ENCODE data around the gene SLC24A4.

SLC24A4 gene

DNA sequence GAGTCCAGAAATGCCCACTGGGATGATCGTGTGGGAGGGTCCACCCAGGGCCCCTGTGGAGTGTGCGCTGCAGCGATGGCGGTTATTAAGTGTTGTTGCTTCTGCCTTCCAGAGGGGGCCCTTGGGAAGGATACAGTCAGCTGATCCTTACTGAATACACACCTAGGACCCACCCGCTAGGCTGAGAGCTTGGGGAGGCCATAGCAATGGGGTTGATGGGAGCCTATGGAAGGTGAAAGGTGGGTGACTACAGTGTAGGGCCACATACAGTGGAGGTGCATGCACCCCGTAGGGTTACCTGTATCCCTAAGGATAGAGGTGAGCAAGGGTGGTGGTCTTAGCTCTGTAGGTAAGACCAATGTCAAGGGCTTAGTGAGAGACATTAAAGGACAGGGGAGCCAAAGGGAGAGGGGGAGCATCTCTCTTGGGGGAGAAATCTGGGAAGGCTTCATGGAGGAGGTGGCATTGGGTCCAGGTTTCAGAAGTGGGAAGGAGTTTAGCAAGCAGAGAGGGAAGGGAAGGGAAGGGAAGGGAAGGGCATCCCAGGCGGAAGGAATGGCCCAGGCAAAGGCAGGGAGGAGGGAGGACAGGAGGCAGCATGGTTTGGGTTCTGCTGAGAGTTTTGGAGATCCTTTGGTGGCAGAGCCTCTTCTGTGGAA, 117.5 kb downstream of the SLC24A4 start:
- no peak for DNase-seq

DNA sequence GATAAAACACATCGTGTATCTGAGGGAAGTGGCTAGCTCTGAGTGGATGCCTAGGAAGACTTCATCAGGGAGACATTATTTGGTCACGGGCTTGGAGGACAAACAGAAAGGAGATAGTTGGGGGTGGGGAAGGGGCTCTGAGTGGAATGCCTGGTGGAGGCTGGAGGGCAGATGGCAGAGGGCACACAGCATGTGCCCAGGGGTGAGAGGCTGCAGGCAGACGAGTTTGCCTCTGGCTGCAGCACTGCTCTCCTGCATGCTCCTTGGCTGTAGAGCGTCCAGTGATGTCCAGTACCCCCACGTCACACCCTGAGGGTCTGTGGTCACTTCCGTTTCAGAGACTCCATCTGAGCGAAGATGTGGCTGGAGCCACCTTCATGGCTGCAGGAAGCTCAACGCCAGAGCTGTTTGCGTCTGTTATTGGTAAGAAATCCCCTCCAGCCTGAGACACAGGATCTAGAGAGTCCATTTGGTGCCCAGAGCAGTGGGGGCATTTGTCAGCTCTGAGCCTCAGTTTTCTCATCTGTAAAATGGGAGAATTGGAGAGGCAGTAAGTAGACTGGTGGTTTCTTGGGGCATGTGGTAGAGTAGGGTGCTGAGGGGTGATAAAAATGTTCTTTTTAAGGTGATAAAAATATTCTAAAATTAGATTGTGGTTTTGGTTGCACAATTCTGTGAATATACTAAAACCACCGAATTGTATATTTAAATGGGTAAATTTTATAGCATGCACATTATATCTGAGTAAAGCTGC, 119.0 kb downstream of the SLC24A4 start:
- DNase-seq = no peak

DNA sequence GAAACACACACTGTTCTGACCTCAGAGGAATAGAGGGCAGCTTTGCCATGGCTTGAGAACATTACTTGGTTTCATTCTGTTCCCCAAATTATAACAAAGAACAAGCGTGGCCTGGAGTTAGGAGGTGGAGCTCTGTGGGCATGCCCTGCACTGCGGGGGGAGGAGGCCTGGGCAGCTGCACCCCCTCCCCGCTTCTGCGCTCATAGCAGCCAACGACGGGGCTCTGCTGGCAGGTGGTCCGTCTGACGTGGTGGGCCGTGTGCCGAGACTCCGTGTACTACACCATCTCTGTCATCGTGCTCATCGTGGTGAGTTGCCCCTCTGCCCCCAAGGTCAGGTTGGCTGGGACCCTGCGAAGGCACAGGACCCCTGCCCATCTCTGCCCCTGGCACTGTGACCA, 120.2 kb downstream of the SLC24A4 start:
- no peak for DNase-seq

DNA sequence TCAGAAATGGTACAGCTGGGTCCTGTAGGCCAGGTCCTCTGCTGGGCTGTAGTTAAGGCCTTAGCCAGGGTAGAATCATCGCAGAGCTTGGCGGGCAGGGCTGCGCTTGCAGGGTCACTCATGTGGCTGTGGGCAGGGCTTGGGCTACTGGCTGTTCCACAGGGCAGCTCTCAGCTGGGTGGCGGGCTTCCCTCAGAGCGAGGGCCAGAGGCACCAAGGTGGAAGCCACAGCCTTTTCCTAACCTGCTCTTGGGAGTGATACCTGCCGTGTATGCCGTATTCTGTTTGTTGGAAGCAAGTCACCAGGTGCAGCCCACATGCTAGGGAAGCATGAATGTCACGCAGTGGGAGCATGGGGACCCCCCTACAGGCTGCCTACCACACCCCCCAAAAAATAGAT, 120.8 kb downstream of the SLC24A4 start:
- no peak for DNase-seq

DNA sequence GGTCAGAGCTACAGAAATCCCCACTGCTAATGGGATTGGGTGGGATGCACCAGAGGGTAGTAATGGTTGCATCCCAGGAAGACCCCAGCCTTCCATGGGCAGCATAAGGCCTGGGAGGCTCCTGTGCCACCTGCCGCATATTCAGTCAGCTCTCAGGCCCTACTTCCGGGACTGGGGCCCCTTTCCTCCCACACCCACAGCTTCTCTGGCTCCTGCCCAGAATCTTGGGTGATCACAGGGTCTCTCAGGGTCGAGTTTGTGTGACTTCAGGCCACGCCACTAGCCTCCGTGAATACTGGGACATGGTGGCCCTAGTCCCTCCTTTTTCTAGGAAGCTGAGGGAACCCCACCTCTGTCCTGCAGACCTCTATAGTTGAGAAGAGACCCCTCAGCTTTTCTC, 123.8 kb downstream of the SLC24A4 start:
- DNase-seq = no peak

DNA sequence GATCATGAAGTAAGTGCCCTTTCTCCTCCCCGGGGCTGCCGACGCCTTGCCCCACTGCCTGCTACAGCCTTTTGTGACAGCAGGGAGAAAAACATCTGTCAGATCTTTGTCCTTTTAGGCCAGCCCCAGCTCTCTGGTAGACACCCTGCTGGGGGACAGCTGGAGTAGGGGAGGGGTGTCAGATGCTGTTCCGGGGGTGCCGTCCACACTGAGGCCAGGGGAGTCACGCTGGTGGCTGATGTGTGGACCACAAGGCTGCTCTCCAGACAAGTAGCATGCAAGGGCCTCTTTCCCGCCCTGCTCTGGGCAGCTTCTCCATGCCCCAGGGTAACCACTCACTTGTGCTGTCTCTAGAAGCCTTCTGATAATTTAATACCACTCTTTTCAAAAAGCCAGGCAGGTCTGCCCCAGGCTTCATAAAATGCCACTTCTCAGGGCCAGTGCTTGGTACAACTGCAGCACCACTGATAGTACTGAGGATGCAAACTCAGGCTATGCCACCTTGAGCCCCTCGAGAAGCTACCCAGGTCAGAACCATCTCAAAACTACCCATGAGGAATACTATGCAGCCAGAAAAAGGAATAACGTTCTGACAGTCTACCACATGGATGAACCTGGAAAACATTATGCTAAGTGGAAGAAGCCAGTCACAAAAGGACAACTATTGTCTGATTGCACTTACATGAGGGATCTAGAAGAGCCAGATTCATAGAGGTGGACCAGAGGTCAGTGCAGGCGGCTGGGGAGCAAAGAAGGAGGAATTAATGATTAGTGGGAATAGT, 124.6 kb downstream of the SLC24A4 start:
- no peak for DNase-seq

DNA sequence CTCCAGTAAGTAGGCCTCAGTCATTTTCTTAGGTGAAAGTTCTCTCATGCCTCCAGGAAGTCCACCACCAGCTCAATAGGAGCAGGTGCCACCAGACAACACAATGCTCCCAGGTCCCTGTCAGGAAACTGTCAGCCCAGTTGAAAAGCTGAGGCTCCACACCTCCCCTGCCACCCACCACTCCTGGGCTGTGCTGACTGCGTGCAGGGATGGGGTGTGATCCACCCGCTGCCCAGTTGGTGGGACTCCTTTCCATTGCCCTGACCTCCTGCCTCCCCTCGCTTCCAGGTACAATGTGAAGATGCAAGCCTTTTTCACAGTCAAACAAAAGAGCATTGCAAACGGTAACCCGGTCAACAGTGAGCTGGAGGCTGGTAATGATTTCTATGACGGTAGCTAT, 125.8 kb downstream of the SLC24A4 start:
- no peak for DNase-seq

DNA sequence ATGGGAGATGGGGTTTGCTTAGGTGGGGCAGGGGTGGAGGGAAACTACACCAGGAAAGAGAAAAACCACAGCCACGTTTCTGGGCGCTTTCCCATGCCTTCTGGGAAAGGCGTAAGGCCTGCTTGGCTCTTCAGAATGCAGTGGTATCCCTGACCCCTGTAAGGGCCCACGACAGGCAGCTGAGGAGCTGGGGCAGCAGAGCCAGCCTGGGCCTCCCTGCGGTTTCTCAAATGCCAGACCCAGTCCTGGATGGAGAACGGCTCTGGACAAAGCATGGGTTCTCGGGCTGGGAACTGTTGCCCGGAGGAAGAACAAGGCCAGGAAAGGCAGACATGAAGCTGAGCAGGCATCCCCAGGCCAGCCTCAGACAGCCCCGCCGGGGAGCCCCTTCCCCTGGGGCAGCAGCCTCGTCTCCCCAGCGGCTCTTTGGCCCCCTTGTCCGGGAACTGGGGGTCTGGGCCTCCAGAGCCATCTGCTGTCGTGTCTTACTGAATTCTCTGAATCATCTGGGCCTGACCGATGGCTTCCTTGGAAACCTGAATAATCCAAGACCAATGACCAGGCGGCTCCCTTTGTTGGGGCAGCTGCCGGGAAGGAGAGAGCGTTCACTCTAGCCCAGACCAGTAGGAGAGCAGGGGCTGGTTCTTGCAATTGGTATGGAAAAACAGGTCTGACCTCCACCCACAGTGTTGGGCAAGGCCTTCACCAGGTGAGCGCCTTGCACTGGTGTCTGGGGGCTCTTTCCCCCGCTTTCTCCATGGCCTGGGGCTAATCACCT, 126.6 kb downstream of the SLC24A4 start:
- no peak for DNase-seq

DNA sequence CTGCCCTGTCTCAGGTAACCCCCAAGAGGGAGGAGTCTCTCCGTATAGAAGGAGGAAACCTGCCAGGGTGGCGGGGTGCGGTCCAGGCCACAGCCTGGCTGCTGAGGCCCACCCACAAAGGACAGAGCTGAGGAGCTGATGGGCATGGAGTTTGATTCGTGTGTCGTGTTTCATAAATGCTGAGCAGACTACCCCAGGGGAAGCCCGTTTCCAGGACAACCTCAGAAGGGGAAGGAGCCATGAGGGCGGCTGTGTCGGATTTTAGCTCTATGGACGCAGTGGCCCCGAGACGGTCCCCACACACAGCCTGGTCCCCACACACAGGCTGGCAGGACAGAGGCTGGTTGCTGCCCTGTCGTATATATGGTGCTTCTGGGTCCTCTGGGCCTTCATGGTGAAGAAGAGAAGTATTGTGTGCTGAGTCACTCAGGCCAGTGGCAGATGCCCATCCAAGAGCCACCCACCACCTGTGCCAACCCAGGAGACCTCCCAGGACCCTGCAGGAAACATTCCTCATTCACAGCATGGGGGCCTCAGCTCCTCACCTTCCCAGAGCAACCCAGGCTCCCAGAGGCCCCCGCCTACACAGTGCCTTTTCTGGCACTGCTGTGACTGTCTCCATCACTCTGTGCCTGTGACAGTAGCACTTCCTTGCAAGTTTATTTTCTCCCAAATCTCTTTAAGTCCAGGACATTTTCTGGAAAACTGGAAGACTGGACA, 127.5 kb downstream of the SLC24A4 start:
- no peak for DNase-seq

DNA sequence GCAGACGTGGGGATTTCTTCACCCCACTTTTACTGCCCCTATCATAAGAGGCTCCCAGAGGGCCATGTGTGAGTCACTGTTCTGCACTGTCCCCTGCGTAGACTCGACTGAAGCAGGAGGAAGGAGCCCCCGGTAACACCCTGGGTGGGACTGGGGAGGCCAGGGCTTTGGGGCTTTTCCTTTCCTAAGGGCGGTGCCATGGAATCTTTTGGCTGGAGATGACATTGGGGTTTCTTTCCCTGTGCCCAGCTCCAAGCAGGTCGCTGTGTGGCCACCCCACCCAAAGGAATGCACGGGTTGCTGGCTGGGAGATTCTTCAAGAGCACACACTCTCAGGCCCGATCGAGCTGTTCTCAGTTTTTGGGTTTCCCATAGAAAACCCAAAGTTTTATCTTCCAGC, 128.3 kb downstream of the SLC24A4 start:
- no peak for DNase-seq

DNA sequence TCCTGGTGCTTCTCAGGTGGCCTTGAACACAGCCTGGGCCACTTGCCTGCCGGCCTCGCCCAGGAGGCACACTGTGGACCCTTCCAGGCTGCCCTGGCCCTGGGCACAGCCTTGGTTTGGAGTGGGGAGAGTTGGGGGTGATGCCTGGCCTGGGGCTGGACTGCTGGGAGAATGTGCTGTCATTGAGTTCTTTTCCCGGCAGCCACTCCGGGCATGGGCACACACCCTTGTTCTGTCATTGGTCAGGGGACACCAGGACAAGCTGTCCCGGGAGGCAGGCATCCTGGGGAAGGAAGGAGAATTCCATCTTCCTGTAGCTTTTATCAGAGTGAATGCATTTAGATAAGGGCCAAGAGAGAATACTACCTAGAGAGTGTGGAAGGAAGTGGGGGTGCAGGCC, 128.8 kb downstream of the SLC24A4 start:
- no peak for DNase-seq

DNA sequence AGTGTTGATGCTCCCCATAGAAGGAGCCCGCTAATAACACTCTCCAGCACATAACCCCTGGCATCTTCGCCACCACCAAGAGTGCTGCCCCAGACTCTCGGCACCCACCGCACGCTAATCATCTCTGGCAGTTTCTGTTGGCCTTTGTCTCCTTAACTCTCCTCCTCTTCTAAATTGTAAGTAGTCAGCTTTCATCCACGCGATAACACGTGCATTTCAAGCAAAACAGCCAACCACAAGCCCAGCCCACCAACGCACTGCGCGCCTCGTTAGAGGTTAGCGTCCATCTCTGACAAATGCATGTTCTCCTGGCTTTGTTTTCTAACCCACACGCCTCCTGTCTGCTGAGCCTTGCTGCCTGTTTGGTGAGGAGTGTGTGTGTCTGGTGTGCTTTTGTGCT, 129.5 kb downstream of the SLC24A4 start:
- no peak for DNase-seq

DNA sequence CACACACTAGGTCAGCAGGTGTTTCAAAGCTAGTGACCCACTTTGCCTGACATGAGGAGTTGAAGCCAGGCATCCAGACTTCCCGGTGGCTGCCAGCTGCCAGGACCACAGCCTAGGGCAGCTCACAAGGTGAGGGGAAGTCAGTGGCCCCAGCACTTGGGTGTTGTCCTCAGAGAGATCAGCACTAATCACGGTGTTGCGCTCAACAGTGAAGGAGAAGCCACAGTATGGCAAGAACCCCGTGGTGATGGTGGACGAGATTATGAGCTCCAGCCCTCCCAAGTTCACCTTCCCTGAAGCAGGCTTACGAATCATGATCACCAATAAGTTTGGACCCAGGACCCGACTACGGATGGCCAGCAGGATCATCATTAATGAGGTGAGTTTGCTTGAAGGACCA, 130.7 kb downstream of the SLC24A4 start:
- DNase-seq = no peak

DNA sequence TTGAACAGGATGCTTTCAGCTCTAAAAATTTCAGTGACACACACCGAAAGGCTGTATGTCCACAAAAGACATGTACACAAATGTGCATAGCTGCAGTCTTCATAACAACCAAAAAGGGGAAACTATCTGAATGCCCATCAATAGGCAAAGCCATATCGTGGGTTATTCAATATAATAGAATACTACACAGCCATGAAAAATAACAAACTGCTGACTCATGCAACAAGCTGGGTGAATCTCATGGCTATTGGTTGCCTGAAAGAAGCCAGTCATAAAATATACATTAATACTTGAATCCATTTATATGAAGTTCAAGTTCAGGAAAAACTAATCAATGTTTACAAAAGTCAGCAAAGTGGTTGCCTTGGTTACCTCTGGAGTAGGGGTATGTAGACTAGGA, 132.3 kb downstream of the SLC24A4 start:
- DNase-seq = no peak

DNA sequence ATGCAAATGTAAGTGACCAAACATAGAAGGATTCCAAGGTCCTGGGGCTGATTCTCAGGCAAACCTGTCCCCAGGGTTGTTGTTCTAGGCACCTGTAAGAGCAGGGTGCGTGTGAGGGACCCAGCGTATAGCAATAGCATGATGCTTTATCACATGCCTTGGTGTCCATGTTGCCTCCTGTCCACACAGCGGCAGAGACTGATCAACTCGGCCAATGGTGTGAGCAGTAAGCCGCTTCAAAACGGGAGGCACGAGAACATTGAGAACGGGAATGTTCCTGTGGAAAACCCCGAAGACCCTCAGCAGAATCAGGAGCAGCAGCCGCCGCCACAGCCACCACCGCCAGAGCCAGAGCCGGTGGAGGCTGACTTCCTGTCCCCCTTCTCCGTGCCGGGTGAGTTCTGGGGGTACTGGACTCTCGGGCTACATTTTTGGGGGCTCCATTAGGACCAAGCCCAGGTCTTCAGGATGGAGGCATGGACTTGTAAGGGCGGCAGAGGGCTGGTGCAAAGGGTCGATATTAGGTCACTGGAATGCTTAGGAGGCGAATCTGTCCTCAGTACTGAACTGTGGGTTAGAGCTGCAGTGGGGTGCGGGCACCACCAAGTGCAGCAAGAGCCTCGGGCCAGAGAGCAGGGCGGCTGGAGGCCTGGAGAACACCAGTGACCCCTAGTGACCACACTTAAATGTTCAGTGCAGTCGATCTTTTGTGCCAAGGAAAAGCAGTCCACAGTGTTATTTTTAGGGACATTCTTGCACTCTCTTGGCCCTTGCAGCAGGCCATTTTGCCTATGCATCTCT, 133.4 kb downstream of the SLC24A4 start:
- peak; percentile 12 for DNase-seq

DNA sequence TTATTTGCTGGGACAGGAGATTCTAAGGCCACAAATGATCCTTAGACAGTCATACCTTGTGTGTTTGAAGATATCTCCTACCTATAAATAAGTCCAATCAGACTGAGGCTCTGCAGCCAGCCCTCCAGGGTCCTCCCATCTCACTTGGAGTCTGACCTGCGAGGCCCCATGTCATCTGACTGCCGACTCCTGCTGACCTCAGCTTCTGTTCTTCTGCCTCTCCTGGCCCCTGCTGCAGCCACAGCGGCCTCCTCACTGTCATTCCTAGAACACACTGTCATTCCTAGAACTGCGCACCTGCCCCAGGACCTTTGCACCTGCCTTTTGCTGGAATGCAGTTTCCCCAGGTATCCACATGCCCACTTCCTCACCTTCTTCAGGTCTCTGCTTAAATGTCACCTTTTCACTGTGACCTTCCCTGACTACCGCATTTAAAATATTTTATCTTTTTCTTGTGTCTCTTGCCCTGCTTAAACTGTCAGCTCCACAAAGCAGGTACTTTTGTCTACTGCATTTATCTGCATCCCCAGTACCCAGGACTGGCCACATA, 134.1 kb downstream of the SLC24A4 start:
- DNase-seq = no peak

DNA sequence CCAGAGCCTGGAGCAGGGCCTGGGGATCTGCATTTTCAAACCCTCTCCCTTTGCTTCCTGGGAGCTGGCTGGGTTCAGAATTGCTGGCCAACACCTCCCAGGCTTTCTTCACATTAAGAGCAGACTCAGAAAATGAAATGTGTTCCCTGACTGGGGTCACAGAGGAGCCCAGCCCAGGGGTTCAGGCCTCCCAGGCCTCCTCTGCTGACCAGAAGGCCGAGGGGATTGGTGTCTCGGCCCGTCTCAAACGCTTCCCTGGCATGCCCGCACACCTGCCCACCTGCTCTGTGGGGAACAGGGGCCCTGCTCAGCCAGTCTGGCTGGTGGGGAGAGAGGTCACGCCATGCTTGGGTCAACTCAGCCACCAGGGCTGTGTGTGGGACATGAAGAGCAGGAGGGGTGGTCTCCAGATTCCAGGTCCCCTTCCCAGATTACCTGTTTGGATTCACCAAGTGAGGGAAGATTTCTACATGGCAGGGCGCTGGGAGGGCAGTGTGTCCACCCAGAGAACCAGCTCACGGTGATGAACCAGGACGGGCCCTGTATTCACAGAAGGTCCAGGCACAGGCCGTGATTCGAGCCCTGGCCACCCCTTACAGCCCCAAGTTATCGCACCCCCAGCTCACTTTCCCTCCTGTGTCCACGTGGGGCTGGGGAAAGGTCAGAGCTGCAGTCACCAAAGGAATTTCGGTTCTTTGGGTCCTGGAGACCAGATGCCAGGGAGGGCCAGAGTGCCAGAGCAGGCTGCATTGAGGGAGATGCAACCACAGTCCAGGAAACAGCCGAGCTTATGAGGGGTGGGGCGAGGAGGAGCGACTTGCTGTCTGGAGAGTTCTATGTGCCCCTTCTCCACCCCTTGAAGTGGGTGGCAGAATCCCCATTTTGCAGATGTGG, 135.4 kb downstream of the SLC24A4 start:
- no peak for DNase-seq

DNA sequence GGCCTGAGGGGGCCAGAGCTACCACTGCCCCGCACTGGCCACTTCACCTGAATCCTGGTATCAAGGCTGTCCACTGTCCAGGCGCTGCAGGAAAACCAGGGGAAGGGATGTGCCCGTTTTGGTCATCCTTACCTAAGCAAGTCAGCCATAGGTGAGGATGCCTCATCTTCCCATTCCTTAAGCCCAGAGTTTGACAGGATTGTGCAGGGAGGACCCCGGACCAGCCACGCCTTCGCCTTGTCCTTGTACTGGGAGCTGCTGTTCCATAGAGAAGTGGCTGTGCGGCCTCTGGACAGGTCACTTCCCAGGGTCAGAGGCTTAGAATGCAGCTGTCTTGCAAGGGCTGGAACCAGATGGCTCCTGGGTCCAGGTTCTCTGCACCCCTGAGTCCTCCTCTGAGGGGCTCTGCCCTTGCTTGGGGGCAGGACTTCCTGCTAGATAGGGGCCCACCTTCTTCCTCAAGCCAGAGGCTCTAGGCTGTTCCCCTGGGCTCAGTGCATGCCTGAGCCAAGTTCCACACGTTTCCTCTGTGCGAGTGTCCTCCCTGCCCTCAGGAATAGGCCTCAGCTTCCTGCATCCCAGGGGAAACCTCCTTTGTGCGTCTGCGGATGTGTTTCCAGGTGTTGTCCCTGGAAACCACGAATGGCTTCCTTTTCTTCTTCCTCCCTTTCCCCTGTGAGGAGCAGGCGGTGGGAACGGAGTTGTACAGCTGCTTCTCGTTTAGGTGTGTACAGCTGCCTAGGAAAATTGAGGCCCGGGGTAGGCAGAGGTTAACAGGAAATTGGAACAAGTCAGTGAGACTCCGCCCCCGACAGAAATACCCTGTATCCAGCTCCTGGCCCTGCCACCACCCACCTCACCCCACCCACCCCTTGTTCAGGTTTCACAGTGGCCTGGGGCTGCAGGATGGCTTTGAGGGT, 136.3 kb downstream of the SLC24A4 start:
- no peak for DNase-seq

DNA sequence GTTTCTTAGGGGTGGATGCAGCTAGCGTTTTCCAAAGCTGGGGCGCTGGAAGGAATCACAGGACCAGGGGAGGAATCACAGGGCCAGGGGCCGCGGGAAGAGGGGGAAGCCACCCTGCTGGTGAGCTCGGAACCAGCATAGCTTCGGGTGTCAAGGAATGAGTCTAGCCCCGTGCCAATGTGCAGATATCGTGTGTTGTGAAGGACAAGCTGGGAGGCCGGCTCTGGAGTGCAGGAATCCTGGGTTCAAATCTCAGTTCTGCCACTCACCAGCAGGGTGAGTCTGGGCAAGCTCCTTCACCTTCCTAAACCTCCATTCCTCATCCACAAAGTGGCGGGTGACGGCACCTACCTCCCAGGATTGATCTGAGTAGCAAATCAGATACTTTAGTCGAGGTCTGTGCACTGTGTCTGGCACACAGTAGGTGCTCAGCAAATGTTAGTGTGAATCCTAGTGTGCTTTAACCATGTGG, 137.0 kb downstream of the SLC24A4 start:
- DNase-seq = no peak

All from CD4-positive, alpha-beta T cell treated with Interleukin-12 subunit alpha and Interleukin-12 subunit beta, for 1 hour (primary cell).